ENCODE measurements around the gene NDUFB10.

Gene NDUFB10

DNA sequence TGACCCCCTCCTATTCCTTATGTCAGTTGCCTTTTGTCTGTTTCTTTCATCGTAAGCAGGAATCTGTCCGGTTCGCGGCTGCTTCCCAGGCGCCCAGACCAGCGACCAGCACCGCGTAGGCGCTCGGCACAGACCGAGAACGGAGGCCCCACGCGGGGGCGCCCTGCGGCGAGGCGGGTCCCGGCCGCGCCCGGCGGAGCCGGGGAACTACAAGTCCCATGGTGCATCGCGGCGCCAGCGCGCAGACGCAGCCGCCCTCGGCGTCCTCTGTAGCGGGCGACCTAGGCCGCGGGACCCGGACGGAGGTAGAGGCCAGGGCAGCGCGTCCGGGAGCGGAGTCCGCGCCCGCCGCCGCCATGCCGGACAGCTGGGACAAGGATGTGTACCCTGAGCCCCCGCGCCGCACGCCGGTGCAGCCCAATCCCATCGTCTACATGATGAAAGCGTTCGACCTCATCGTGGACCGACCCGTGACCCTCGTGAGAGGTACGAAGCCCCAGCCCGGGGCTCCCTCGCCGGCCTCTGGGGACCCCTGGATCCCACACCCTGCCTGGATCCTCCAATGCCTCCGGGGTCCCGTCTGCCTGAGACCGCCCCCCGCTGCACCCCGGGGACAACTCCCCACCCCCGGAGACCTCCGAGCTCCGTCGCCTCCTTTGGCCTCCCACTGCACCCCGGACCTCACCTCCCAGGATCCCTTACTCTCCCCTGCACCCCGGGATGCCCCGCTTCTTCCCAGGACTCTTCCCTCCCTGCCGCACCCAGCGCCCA, at the start of gene NDUFB10:
NDUFB10 (plus strand) TSS at position 270 of the 771 bp plus-strand sequence; CDS start at position 357, 87 bp downstream.
- Histone ChIP-seq H3K27ac (ENCODE audit: low read depth, low read length, poor library complexity, severe bottlenecking) (peak within 1 kb of the TSS; percentile 75), H3K4me1 (ENCODE audit: insufficient read depth, low read length, severe bottlenecking) (peaks cover 39% of the 10 kb centered on the region), H3K4me2 (ENCODE audit: low read length) (peak within 1 kb of the TSS; percentile 72), H3K9me3 (ENCODE audit: low read length) (no peaks in the 10 kb centered on the region), H4K20me1 (ENCODE audit: insufficient read depth, low read length) (no peaks in the 10 kb centered on the region), H3K4me3 (ENCODE audit: low read depth, low read length, poor library complexity, severe bottlenecking) (peak within 1 kb of the TSS; percentile 90), H3K36me3 (ENCODE audit: insufficient read depth, low read length) (peaks cover 35% of the 10 kb centered on the region), H3F3A (ENCODE audit: insufficient read depth, low read length) (peaks cover 16% of the 10 kb centered on the region), H3K9ac (ENCODE audit: low read length) (peak within 1 kb of the TSS; percentile 90), H3K27me3 (ENCODE audit: insufficient read depth, low read length) (no peaks in the 10 kb centered on the region; the same call in 1 of the 2 replicates), H2AFZ (ENCODE audit: low read length) (no peak within 1 kb of the TSS), H3K9me2 (ENCODE audit: low read depth, low read length) (no peaks in the 10 kb centered on the region), H3K79me2 (ENCODE audit: insufficient read depth, low read length) (peaks cover 14% of the 10 kb centered on the region)
- TF ChIP-seq, protein P1, sequence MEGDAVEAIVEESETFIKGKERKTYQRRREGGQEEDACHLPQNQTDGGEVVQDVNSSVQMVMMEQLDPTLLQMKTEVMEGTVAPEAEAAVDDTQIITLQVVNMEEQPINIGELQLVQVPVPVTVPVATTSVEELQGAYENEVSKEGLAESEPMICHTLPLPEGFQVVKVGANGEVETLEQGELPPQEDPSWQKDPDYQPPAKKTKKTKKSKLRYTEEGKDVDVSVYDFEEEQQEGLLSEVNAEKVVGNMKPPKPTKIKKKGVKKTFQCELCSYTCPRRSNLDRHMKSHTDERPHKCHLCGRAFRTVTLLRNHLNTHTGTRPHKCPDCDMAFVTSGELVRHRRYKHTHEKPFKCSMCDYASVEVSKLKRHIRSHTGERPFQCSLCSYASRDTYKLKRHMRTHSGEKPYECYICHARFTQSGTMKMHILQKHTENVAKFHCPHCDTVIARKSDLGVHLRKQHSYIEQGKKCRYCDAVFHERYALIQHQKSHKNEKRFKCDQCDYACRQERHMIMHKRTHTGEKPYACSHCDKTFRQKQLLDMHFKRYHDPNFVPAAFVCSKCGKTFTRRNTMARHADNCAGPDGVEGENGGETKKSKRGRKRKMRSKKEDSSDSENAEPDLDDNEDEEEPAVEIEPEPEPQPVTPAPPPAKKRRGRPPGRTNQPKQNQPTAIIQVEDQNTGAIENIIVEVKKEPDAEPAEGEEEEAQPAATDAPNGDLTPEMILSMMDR (IDR thresholded peaks at IDR 0.05; ENCODE audit: low read length): peak; percentile 89
- TF ChIP-seq EZH2 (IDR thresholded peaks at IDR 0.05; ENCODE audit: borderline replicate concordance, low read length): no peak

DNA sequence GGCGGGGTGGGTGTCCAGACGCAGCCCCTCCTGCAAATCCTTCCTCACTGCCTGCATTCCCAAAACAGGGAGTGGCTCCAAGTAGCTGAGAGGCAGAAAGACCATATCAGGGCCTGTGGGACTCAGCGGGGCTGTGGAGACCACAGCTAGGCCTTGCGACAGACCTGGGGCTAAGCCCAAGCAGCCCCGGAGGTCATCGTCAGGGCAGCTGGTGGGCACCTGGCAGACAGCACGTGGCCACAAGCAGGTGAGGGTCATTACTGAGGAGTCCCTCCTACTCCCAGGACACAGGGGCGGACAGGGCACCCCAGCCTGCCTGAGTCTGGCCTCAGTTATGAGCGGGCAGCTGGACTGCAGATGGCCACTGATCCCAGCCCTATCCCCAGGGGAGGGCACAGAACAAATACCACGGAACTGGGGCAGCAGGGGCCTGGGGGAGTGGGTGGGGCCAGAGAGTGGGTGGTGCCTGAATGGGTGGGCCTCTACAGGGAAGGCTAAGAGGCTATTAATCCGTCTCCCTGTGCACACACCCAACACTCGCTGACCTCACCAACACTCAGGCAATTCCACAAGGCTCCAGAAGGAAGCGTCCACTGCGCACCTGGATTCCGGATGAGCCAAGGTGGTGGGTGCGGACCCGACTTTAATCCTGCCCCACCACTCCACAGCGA, 49.6 kb upstream of the NDUFB10 start:
- no peak for TF ChIP-seq EZH2 (IDR thresholded peaks at IDR 0.05; ENCODE audit: borderline replicate concordance, low read length)
- TF ChIP-seq, protein P1 (IDR thresholded peaks at IDR 0.05; ENCODE audit: low read length): no peak
- Histone ChIP-seq H3K9me2 (ENCODE audit: low read depth, low read length) (no peaks in the 10 kb centered on the region), H3K4me1 (ENCODE audit: insufficient read depth, low read length, severe bottlenecking) (no peaks in the 10 kb centered on the region), H3K9me3 (ENCODE audit: low read length) (no peaks in the 10 kb centered on the region), H3K4me2 (ENCODE audit: low read length) (no peak overlapping the region), H3K9ac (ENCODE audit: low read length) (no peak overlapping the region), H3K79me2 (ENCODE audit: insufficient read depth, low read length) (no peaks in the 10 kb centered on the region), H4K20me1 (ENCODE audit: insufficient read depth, low read length) (no peaks in the 10 kb centered on the region), H3F3A (ENCODE audit: insufficient read depth, low read length) (no peaks in the 10 kb centered on the region), H3K27me3 (ENCODE audit: insufficient read depth, low read length) (no peaks in the 10 kb centered on the region; the same call in 1 of the 2 replicates), H2AFZ (ENCODE audit: low read length) (no peak overlapping the region), H3K4me3 (ENCODE audit: low read depth, low read length, poor library complexity, severe bottlenecking) (no peak overlapping the region), H3K27ac (ENCODE audit: low read depth, low read length, poor library complexity, severe bottlenecking) (no peak overlapping the region), H3K36me3 (ENCODE audit: insufficient read depth, low read length) (no peaks in the 10 kb centered on the region)

DNA sequence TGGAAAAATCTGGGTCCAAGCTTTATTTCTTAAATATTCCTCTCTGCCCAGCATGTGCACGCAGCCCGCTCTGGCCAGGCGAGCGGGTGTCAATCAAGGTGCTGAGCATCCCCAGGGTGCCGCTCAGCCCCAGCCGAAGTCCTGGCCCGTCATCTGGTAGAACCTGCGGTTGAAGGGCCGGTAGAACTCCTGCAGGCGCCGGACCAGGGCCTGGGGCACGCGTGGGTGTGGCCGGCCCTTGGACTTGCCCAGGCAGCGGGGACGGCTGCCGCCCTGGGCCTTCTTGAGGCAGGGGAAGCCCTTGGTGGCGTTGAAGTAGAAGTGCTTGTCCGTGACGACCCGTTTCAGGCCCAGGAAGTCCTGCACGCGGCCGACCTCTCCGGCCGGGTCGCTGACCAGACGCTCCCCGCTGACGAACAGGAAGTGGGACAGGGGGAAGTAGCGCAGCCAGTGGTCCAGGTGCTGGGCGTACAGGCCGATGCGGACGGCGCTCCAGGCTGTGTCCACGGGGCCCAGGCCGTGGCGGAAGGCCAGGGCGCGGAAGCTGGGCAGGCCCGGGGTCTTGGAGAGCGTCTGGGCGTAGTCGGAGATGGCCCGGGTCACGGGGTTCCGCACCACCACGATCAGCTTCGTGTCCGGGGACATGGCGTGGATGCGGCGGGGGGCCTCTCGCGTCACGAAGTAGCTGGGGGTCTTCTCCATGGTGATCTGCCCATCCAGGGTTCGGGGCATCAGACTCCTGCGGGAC, 47.7 kb upstream of the NDUFB10 start:
- H3K4me3 ChIP-seq (ENCODE audit: low read depth, low read length, poor library complexity, severe bottlenecking): no peak overlapping the region
- no peaks in the 10 kb centered on the region for H3K9me2 ChIP-seq (ENCODE audit: low read depth, low read length)
- H2AFZ ChIP-seq (ENCODE audit: low read length): no peak overlapping the region
- TF ChIP-seq, protein P1 (IDR thresholded peaks at IDR 0.05; ENCODE audit: low read length): no peak
- no peak for TF ChIP-seq EZH2 (IDR thresholded peaks at IDR 0.05; ENCODE audit: borderline replicate concordance, low read length)
- H3K9me3 ChIP-seq (ENCODE audit: low read length): no peaks in the 10 kb centered on the region
- no peak overlapping the region for H3K9ac ChIP-seq (ENCODE audit: low read length)
- H3K27me3 ChIP-seq (ENCODE audit: insufficient read depth, low read length): peaks cover 3% of the 10 kb centered on the region; the same call in 1 of the 2 replicates
- no peaks in the 10 kb centered on the region for H3K79me2 ChIP-seq (ENCODE audit: insufficient read depth, low read length)
- no peaks in the 10 kb centered on the region for H4K20me1 ChIP-seq (ENCODE audit: insufficient read depth, low read length)
- H3K4me2 ChIP-seq (ENCODE audit: low read length): no peak overlapping the region
- H3K4me1 ChIP-seq (ENCODE audit: insufficient read depth, low read length, severe bottlenecking): no peaks in the 10 kb centered on the region
- H3F3A ChIP-seq (ENCODE audit: insufficient read depth, low read length): no peaks in the 10 kb centered on the region
- no peak overlapping the region for H3K27ac ChIP-seq (ENCODE audit: low read depth, low read length, poor library complexity, severe bottlenecking)
- no peaks in the 10 kb centered on the region for H3K36me3 ChIP-seq (ENCODE audit: insufficient read depth, low read length)
